Mesothelial cell of epicardium (in vitro differentiated cells): ENCODE measurements around the gene COL13A1. TPM values are rescaled to one million over a fixed set of nuclear protein-coding genes. Genes with fewer than 3 reads are reported as not detected.
A peak's percentile ranks its signal among the peaks of the same experiment; 100 is the strongest.

Source experiments
- DNase-seq, 2 experiments: peaks; one replicate each; pipeline ENCODE4 v3.0.0; 2021; ENCODE audit warnings: low spot score in 2 of 2; ENCODE audit not compliant: unreplicated experiment in 2 of 2
- H3K27ac Mint-ChIP-seq: 2 replicates; pipeline ENCODE4 v1.8.0; 2021; ENCODE audit warnings: mixed read lengths
- H3K27me3 Mint-ChIP-seq: 2 replicates; pipeline ENCODE4 v1.8.0; 2021; ENCODE audit warnings: low read depth, mixed read lengths
- H3K36me3 Mint-ChIP-seq: 2 replicates; pipeline ENCODE4 v1.8.0; 2021; ENCODE audit warnings: mixed read lengths
- H3K4me1 Mint-ChIP-seq: 2 replicates; pipeline ENCODE4 v1.8.0; 2021; ENCODE audit warnings: mixed read lengths
- H3K4me3 Mint-ChIP-seq: 2 replicates; pipeline ENCODE4 v1.8.0; 2021; ENCODE audit warnings: mild to moderate bottlenecking, moderate library complexity, mixed read lengths
- H3K9me3 Mint-ChIP-seq: 2 replicates; pipeline ENCODE4 v1.8.0; 2021; ENCODE audit warnings: mixed read lengths
- CTCF ChIP-seq: fragments of 200-600 bp; sonication (generic); IDR thresholded peaks from one replicate; pipeline ENCODE4 v1.5.0; 2021; ENCODE audit warnings: antibody characterized with exemption; ENCODE audit not compliant: unreplicated experiment
- total RNA-seq: library from RNA; stranded (reverse); gene quantifications from 3 replicates; pipeline ENCODE4 v1.2.1, GENCODE V29; 2021

Gene COL13A1
- total RNA-seq, 1 donor from 2014 or later = 14.4 TPM

DNA sequence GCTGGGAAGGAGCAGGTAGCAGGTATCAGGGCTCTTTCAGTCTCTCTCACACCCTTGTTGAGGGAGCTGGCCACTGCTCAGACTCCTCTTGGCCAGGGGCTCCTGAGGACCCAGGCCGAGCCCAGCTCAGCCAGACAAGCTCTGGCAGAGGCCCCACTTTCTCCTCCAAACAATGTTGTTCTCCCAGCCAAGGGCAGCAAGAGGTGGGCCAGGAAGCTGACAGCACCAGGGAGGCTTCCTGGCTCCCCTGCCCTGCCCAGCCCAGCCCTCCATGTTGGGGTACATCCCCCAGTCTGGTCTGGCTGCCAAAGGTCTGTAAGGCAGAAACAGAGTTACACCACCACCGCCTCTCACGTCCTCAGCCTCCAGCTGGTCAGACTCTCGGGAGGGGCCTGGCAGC lies 33.9 kb upstream of the COL13A1 start:
- H3K4me1 Mint-ChIP-seq = peaks cover 9% of the 10 kb centered on the region
- DNase-seq = no peak
- no peaks in the 10 kb centered on the region for H3K9me3 Mint-ChIP-seq
- no peak for TF ChIP-seq CTCF
- no peak overlapping the region for H3K4me3 Mint-ChIP-seq
- no peak overlapping the region for H3K27ac Mint-ChIP-seq
- peaks cover 11% of the 10 kb centered on the region for H3K27me3 Mint-ChIP-seq
- no peaks in the 10 kb centered on the region for H3K36me3 Mint-ChIP-seq

DNA sequence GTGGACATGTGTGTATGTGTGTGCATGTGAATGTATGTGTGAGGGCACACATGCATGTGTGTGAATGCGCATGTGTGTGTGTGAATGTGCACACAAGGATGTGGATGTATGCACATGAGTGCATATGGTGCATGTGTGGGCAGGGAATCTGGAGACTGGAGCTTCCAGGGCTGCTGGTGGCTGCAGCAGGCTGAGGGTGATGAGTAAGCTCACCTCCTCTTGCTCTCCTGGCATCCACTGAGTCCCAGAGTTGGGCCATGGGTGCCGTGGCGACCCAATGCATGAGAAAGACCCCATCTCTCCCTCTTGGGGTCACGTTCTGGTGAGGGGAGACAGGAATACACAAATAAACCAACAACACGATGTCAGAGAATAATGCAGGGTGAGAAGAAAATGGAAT lies 33.3 kb upstream of the COL13A1 start:
- no peaks in the 10 kb centered on the region for H3K9me3 Mint-ChIP-seq
- DNase-seq = no peak
- TF ChIP-seq CTCF = no peak
- peaks cover 9% of the 10 kb centered on the region for H3K4me1 Mint-ChIP-seq
- H3K27me3 Mint-ChIP-seq = peaks cover 11% of the 10 kb centered on the region
- no peak overlapping the region for H3K4me3 Mint-ChIP-seq
- H3K36me3 Mint-ChIP-seq = no peaks in the 10 kb centered on the region
- H3K27ac Mint-ChIP-seq = no peak overlapping the region

- Mint-ChIP-seq H3K27me3 (peaks cover 16% of the 10 kb centered on the region), H3K27ac (peak overlapping the region; percentile 40), H3K4me1 (peaks cover 9% of the 10 kb centered on the region), H3K4me3 (no peak overlapping the region), H3K9me3 (no peaks in the 10 kb centered on the region), H3K36me3 (no peaks in the 10 kb centered on the region)
- no peak for DNase-seq
- TF ChIP-seq CTCF = no peak
These were observed 32.2 kb upstream of the COL13A1 start for GRCh38 chr10:69769395-69769992.

- H3K9me3 Mint-ChIP-seq = no peaks in the 10 kb centered on the region
- no peak for DNase-seq
- H3K36me3 Mint-ChIP-seq = no peaks in the 10 kb centered on the region
- no peak overlapping the region for H3K27ac Mint-ChIP-seq
- no peak overlapping the region for H3K4me3 Mint-ChIP-seq
- no peak for TF ChIP-seq CTCF
- peaks cover 9% of the 10 kb centered on the region for H3K4me1 Mint-ChIP-seq
- H3K27me3 Mint-ChIP-seq = peaks cover 27% of the 10 kb centered on the region
These were observed 28.6 kb upstream of the COL13A1 start for GRCh38 chr10:69772933-69773704.

GRCh38 chr10:69774596-69774995 lies 27.1 kb upstream of the COL13A1 start:
- H3K27ac Mint-ChIP-seq = no peak overlapping the region
- H3K4me1 Mint-ChIP-seq = peaks cover 1% of the 10 kb centered on the region
- no peak overlapping the region for H3K4me3 Mint-ChIP-seq
- H3K9me3 Mint-ChIP-seq = no peaks in the 10 kb centered on the region
- TF ChIP-seq CTCF = no peak
- no peak for DNase-seq
- H3K36me3 Mint-ChIP-seq = no peaks in the 10 kb centered on the region
- H3K27me3 Mint-ChIP-seq = peaks cover 34% of the 10 kb centered on the region
